ENCODE measurements around the gene CFAP46.

GRCh38 chr10:132774181-132774901 is 168.0 kb downstream of the CFAP46 start:
- TF ChIP-seq YY1 (IDR thresholded peaks at IDR 0.05) (no peak), TAF1 (conservative IDR thresholded peaks at IDR 0.05) (no peak), CTCF (IDR thresholded peaks at IDR 0.05; ENCODE audit: low read depth, low read length, missing input control) (no peak), REST (IDR thresholded peaks at IDR 0.05) (no peak), SP1 (IDR thresholded peaks at IDR 0.05) (no peak), HNF4A (conservative IDR thresholded peaks at IDR 0.05) (no peak), GABPA (IDR thresholded peaks at IDR 0.05 in 1 of 2, conservative IDR thresholded peaks at IDR 0.05 in 1 of 2) (no peak), RXRA (IDR thresholded peaks at IDR 0.05) (no peak), EGR1 (IDR thresholded peaks at IDR 0.05; ENCODE audit: low read depth in 2 of 2) (no peak)
- TF ChIP-seq, protein P1, sequence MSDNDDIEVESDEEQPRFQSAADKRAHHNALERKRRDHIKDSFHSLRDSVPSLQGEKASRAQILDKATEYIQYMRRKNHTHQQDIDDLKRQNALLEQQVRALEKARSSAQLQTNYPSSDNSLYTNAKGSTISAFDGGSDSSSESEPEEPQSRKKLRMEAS (IDR thresholded peaks at IDR 0.05): no peak
- TF ChIP-seq, protein P2, sequence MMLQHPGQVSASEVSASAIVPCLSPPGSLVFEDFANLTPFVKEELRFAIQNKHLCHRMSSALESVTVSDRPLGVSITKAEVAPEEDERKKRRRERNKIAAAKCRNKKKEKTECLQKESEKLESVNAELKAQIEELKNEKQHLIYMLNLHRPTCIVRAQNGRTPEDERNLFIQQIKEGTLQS (IDR thresholded peaks at IDR 0.05): no peak
- TF ChIP-seq, protein P3, sequence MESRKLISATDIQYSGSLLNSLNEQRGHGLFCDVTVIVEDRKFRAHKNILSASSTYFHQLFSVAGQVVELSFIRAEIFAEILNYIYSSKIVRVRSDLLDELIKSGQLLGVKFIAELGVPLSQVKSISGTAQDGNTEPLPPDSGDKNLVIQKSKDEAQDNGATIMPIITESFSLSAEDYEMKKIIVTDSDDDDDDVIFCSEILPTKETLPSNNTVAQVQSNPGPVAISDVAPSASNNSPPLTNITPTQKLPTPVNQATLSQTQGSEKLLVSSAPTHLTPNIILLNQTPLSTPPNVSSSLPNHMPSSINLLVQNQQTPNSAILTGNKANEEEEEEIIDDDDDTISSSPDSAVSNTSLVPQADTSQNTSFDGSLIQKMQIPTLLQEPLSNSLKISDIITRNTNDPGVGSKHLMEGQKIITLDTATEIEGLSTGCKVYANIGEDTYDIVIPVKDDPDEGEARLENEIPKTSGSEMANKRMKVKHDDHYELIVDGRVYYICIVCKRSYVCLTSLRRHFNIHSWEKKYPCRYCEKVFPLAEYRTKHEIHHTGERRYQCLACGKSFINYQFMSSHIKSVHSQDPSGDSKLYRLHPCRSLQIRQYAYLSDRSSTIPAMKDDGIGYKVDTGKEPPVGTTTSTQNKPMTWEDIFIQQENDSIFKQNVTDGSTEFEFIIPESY (IDR thresholded peaks at IDR 0.05): no peak

Measured in liver (tissue), 3 donors.